ENCODE measurements around the gene PDK3.

DNA sequence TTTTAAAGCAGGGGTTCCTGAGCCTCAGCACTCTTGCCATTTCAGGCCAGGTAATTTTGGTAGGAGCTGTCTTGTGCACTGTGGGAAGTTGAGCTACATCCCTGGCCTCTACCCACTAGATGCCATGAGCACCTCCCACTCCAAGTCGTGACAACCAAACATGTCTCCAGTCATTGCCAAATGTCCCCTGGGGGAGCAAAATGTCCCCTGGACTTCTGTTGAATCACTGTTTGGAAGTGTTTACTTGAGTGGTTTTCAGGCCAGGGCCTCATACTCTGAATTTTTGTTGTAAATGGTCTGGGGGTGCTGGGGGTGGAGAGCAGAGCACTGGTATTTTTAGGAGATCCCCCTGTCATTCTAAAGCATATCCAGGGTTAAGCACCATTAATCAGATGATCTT lies 3.2 kb downstream of the PDK3 start:
- TF ChIP-seq EZH2 (IDR thresholded peaks at IDR 0.05; ENCODE audit: insufficient read depth, poor library complexity, severe bottlenecking) (no peak), EZH2phosphoT487 (IDR thresholded peaks at IDR 0.05; ENCODE audit: insufficient read depth, low read depth) (no peak)

All from GM23248 (cell line).